OCI-LY3 (cell line): Measurements from ENCODE around the gene EEF2K.

Experiments used
- H2AFZ ChIP-seq: fragments of 200-600, 300-600 bp; shearing (Covaris generic); 2 replicates; pipeline ENCODE4 v1.6.0; 2014; ENCODE audit warnings: antibody characterized with exemption, low read depth, low read length
- H3K27ac ChIP-seq: fragments of 200-600, 300-600 bp; sonication (generic); 2 replicates; pipeline ENCODE4 v1.5.1; 2014; ENCODE audit warnings: mild to moderate bottlenecking, low read length, moderate library complexity, mixed read lengths
- H3K27me3 ChIP-seq: fragments of 200-600, 300-600 bp; sonication (generic); 2 replicates; pipeline ENCODE4 v1.6.1; 2014; ENCODE audit warnings: low read depth, low read length, mixed read lengths
- H3K36me3 ChIP-seq: fragments of 200-600, 300-600 bp; sonication (generic); replicated peaks from 2 replicates; pipeline ENCODE3; 2014; ENCODE audit warnings: low read depth, low read length, mixed read lengths
- H3K4me1 ChIP-seq: fragments of 300-600, 200-600 bp; sonication (generic); 2 replicates; pipeline ENCODE4 v1.6.1; 2014; ENCODE audit warnings: low read length, mixed read lengths
- H3K4me2 ChIP-seq: fragments of 200-600, 300-600 bp; sonication (generic); 2 replicates; pipeline ENCODE4 v1.6.1; 2014; ENCODE audit warnings: low read length, mixed read lengths
- H3K4me3 ChIP-seq: fragments of 300-600, 200-600 bp; sonication (generic); 2 replicates; pipeline ENCODE4 v1.5.1; 2014; ENCODE audit warnings: antibody characterized with exemption, mild to moderate bottlenecking, low read length, moderate library complexity
- H3K79me2 ChIP-seq: fragments of 300-600, 200-600 bp; shearing (Covaris generic); 2 replicates; pipeline ENCODE4 v1.6.1; 2014; ENCODE audit warnings: mild to moderate bottlenecking, low read length, mixed read lengths
- H3K9ac ChIP-seq: fragments of 300-600, 200-600 bp; shearing (Covaris generic); 2 replicates; pipeline ENCODE4 v1.6.0; 2014; ENCODE audit warnings: mild to moderate bottlenecking, low read length, moderate library complexity
- H3K9me3 ChIP-seq: fragments of 200-600, 300-600 bp; shearing (Covaris generic); 2 replicates; pipeline ENCODE4 v1.6.1; 2014; ENCODE audit warnings: low read length, mixed read lengths; ENCODE audit not compliant: insufficient read depth
- H4K20me1 ChIP-seq: fragments of 200-600, 300-600 bp; sonication (generic); 2 replicates; pipeline ENCODE4 v1.6.1; 2016; ENCODE audit warnings: low read length, mixed read lengths; ENCODE audit not compliant: insufficient read depth
- CTCF ChIP-seq: fragments of 200-600, 300-600 bp; sonication (generic); IDR thresholded peaks from 2 replicates; pipeline ENCODE4 v1.5.1; 2014; ENCODE audit warnings: antibody characterized with exemption, low read length, low read depth
- EZH2phosphoT487 ChIP-seq: fragments of 200-600 bp; shearing (Covaris generic); IDR thresholded peaks from 2 replicates; pipeline ENCODE4 v1.6.1; 2018; ENCODE audit warnings: antibody characterized with exemption, mixed run types, low read depth

Gene EEF2K

GRCh38 chr16:22311520-22311919 is 105.4 kb downstream of the EEF2K start:
- Histone ChIP-seq H4K20me1 (no peaks in the 10 kb centered on the region), H3K4me3 (no peak overlapping the region), H3K4me1 (no peaks in the 10 kb centered on the region), H2AFZ (no peak overlapping the region), H3K36me3 (peaks cover 47% of the 10 kb centered on the region), H3K79me2 (peaks cover 5% of the 10 kb centered on the region; the same call in 1 of the 2 replicates), H3K9ac (no peak overlapping the region), H3K4me2 (no peak overlapping the region), H3K27ac (no peak overlapping the region), H3K27me3 (no peaks in the 10 kb centered on the region), H3K9me3 (no peaks in the 10 kb centered on the region)
- TF ChIP-seq EZH2phosphoT487 (no peak), CTCF (no peak)

GRCh38 chr16:22312897-22313781 is 107.1 kb downstream of the EEF2K start:
- H3K9me3 ChIP-seq, result no peaks in the 10 kb centered on the region
- peaks cover 46% of the 10 kb centered on the region for H3K36me3 ChIP-seq
- no peak overlapping the region for H3K4me2 ChIP-seq
- H3K27me3 ChIP-seq, result no peaks in the 10 kb centered on the region
- H3K4me1 ChIP-seq, result no peaks in the 10 kb centered on the region
- H2AFZ ChIP-seq, result no peak overlapping the region
- no peak for TF ChIP-seq EZH2phosphoT487
- H3K27ac ChIP-seq, result no peak overlapping the region
- H3K4me3 ChIP-seq, result no peak overlapping the region
- H4K20me1 ChIP-seq, result no peaks in the 10 kb centered on the region
- no peaks in the 10 kb centered on the region for H3K79me2 ChIP-seq
- H3K9ac ChIP-seq, result no peak overlapping the region

- Histone ChIP-seq H3K27ac (no peak overlapping the region), H3K4me3 (no peak overlapping the region), H3K36me3 (peaks cover 43% of the 10 kb centered on the region), H3K79me2 (no peaks in the 10 kb centered on the region), H3K4me2 (no peak overlapping the region), H2AFZ (no peak overlapping the region), H3K9ac (no peak overlapping the region), H3K27me3 (no peaks in the 10 kb centered on the region), H3K9me3 (no peaks in the 10 kb centered on the region), H3K4me1 (no peaks in the 10 kb centered on the region), H4K20me1 (no peaks in the 10 kb centered on the region)
- TF ChIP-seq EZH2phosphoT487 (no peak), CTCF (no peak)
Measured at GRCh38 chr16:22313876-22314470, 107.9 kb downstream of the EEF2K start.

GRCh38 chr16:22314661-22315626 is 108.9 kb downstream of the EEF2K start:
- peaks cover 33% of the 10 kb centered on the region for H3K36me3 ChIP-seq
- no peaks in the 10 kb centered on the region for H4K20me1 ChIP-seq

More at GRCh38 chr16:22314661-22315626, 108.9 kb downstream of the EEF2K start:
- Histone ChIP-seq H2AFZ (no peak overlapping the region), H3K4me3 (no peak overlapping the region), H3K27me3 (no peaks in the 10 kb centered on the region), H3K4me1 (no peaks in the 10 kb centered on the region), H3K9me3 (no peaks in the 10 kb centered on the region), H3K27ac (no peak overlapping the region), H3K9ac (no peak overlapping the region), H3K79me2 (no peaks in the 10 kb centered on the region), H3K4me2 (no peak overlapping the region)
- no peak for TF ChIP-seq EZH2phosphoT487
- TF ChIP-seq CTCF, result no peak
